Esophagus muscularis mucosa (tissue), 3 donors: ENCODE results near the gene TBC1D10B.

Experiments
- CTCF ChIP-seq, 3 experiments: fragments of 200-600 bp in 2 of 3; fragments of 450-650 bp in 1 of 3; sonication (generic) in 2 of 3; IDR thresholded peaks; one replicate each; pipeline ENCODE4 v1.5.1; 2017 to 2019; ENCODE audit warnings: antibody characterized with exemption in 3 of 3, mild to moderate bottlenecking in 2 of 3, moderate library complexity in 1 of 3
- POLR2AphosphoS5 ChIP-seq, 2 donors: sonication (generic); formaldehyde crosslinking; IDR thresholded peaks; one replicate each; pipeline ENCODE4 v1.6.1; 2017; ENCODE audit warnings: antibody characterized with exemption in 2 of 2

- TF ChIP-seq POLR2AphosphoS5 (IDR thresholded peaks at IDR 0.05) (no peak), CTCF (IDR thresholded peaks at IDR 0.05) (no peak)
Measured at GRCh38 chr16:30365200-30365599, 5.1 kb downstream of the TBC1D10B start.
